ENCODE data around the gene SLC12A1. TPM values are rescaled to one million over a fixed set of nuclear protein-coding genes. Genes with fewer than 3 reads are reported as not detected.
"Not testable (repeated sequence)": the region's sequence is repeated elsewhere in the genome, so short reads cannot be mapped to it uniquely, and the experiment has no call there.

SLC12A1 gene
- total RNA-seq, 1 donor from 2014 or later, result not detected

DNA sequence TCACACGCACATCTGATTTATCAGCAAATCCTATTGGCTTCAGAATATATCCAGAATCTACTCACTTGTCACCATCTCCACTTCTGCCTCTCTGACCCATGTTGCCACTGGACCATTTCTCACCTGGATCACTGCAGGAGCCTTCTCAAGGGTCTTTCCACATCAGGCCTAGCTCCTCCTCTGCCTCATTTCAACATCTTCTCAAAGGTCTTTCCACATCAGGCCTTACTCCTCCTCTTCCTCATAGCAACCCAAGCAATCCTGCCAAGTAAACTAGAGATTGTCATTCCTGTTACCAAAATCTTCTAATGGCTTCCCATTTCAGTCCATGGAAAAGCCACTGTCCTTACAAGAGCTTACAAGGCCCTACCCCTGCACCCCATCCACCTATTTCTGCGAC is 107.1 kb downstream of the SLC12A1 start:
- no peak for ATAC-seq

DNA sequence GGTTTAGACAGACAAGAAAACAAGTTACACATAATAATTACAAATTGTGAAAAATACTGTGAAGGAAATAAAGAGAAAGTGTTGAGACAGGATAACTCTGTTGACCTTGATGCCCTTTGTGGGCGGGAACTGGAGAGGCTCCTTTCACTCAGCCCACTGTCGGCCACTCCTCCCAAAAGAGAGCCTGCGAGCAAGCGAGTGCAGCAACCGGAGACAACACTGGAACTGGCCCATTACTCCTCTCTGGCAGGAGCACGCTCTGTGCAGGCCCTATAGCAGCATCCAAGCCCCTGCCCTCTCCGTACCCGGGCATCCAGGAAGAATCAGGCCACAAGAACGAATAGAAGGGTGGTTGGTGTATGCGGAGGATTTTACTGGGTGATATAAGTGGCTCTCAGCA is 108.9 kb downstream of the SLC12A1 start:
- ATAC-seq, result no peak

DNA sequence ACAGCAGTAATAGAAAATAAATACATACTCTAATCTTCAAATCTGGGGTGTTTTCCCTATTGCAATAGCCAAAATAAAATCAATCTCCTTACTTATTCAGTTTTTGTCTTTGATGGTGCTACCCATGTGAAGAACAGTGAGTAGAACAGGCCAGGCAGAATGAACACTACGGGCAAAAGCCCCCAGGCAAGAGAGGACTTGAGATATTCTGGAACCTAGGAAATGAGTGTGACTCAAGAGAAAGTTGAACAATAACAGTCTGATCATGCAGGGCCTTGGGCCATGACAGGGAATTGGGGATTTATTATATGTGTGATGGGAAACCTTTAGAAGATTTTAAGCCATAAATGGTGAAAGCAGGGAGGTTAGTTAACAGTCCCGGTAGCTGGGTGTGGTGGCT is 111.1 kb downstream of the SLC12A1 start:
- ATAC-seq, result no peak

DNA sequence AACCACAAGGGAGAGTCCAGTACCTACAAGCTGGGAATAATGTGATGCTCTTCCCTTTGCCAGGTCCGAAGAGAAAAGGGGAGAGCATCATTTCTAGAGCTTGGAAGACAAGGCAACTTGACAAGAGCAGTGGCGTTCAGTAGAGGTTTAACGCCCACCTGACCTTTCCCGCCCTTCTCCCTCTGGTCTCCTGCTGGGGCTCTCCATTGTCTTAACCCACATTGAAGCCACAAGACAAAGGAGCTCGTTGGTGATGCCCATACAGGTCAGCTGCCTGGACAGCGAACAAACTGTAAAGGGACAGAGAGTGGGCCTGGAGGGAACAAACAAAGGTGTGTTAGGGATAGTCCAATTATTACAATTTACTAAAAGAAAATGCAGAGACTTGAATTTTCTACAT is 112.0 kb downstream of the SLC12A1 start:
- ATAC-seq, result no peak

DNA sequence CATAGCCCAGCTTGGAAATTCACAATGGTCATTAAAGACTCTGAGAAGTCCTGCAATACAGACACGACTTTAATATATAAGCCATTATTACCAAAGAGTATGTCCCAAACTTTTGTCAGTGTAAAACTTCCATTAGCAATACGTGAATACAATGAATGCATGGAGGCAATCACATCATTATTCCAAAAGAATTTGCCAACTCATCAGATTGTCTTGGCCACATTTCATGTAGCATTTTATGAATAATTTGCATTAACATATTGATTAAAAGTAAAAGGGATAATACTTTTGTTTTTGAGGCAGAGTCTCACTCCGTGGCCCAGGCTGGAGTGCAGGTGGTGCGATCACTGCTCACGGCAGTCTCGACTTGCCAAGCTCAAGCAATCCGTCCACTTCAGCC is 117.2 kb downstream of the SLC12A1 start:
- ATAC-seq, result no peak

DNA sequence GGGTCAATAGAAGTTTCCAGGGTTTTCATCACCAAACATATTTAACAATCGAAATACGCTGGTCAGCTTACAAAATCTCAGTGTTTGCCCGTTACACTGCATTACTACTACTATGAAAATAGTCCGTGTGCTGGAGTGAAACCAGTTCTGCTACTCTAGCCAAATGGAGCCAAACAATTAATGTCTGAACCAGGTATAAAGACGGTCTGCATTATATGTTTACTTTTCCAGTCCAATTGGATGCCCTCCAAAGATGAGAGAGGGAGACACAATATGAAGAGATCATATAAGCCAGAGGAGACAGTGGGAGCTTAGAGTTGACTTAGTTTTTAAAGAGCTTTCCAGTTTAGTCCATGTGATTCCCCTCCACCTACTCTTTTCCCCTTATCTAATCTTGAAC is 118.8 kb downstream of the SLC12A1 start:
- no peak for ATAC-seq

DNA sequence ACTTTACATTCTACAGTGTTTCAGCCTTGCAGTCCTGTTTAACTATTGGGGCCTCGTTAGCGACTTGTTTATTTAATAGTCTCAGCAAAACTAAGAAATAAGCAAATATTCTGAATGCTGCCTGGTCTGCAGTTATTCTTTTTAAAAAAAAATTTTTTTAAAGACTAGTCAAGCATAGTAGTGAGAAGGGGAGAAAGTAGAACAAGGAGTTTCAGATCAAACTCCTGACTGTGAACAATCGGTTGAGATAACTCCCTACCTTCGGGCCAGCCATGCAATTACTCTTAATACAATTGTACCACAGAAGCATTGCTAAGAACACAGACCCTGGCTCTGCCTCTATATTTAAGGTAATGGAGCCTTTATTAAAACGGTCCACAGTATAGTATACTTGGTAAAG is 119.3 kb downstream of the SLC12A1 start:
- ATAC-seq, result no peak

DNA sequence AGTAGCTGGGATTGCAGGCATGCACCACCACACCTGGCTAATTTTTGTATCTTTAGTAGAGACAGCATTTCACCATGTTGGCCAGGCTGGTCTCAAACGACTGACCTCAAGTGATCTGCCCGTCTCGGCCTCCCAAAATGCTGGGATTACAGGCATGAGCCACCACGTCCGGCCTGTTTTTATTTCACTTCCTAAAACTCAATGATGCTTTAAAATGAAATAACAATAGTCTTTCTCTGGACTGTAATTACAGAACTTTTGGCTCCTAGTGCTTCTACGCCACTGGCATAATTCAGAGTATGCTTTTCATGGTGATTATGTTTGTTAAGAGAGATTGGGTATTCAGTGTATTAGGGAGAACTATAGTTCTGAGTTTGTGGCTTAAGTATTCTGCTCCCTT is 120.1 kb downstream of the SLC12A1 start:
- ATAC-seq, result not testable (repeated sequence)

DNA sequence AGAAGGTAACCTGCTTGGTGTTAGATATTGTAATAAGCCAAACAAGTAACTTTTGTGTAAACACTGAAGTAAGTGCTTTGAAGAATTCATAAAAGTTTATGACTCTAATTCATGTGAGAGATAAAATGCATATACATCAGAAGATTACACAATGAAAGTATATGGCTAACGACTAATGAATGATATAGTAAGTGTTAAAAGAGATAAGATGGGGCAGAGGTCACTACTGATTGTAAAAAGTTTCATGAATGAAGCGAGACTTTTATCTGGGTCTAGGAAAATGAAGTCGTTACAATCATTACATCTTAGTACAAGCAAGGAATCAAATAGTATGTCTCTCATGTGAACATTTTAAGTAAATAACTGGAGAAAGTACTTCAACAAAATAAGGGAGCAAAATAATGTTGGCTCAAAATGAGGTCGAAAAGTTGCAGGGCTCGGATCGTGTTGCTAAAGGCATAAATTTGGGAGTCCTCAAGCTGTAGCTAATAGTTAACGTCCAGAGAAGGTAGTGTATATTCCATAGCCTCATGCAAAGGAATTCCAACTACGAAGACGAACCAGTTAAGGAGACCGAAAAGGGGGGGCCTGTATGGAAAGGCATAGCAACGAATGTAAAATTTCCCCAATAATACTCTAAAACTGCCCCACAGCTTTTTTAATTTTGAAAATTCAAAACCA is 124.1 kb downstream of the SLC12A1 start:
- ATAC-seq, result no peak

DNA sequence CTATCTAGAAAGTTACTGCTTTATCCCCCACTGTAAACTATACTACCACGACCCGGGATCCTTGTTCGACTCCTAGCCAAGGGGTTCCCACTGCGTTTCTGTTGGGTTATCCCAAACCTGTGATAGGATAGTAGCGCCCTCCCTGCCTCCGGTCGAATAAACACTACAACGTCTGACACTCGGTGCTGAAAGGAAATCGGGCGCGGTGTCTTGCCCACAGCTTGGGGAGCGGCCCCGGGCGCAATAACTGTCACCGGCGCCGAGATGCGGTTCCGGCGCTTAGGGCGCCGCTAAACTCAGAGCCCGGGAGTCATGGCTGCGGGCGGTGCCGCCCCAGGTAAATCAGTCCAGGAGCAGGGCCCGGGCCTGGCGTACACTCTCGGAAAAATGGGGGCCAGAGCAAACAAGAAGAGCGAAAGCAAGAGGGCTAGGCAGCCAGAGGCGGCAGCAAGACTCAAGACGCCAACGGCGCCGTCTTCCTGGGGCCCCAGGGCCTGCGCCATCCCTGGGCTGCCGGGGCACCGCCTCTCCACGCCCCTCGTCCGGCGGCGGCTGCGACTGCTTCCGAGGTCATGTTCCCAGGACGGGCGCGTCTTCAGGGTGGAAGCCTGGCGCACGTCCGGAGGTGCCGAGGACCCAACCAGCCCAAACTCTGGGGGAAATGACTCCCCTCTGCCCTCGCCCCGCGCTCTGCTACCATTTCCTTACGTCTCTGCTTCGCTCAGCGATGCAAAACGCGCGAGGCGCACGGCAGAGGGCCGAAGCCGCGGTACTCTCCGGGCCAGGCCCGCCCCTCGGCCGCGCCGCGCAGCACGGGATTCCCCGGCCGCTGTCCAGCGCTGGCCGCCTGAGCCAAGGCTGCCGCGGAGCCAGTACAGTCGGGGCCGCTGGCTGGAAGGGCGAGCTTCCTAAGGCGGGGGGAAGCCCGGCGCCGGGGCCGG is 125.0 kb downstream of the SLC12A1 start, which contains the start of gene DUT:
Gene DUT (plus strand): TSS at position 575 of the 941 bp plus-strand sequence. CDS start 87 bp downstream, at position 662.
- peak; percentile 90 for ATAC-seq

DNA sequence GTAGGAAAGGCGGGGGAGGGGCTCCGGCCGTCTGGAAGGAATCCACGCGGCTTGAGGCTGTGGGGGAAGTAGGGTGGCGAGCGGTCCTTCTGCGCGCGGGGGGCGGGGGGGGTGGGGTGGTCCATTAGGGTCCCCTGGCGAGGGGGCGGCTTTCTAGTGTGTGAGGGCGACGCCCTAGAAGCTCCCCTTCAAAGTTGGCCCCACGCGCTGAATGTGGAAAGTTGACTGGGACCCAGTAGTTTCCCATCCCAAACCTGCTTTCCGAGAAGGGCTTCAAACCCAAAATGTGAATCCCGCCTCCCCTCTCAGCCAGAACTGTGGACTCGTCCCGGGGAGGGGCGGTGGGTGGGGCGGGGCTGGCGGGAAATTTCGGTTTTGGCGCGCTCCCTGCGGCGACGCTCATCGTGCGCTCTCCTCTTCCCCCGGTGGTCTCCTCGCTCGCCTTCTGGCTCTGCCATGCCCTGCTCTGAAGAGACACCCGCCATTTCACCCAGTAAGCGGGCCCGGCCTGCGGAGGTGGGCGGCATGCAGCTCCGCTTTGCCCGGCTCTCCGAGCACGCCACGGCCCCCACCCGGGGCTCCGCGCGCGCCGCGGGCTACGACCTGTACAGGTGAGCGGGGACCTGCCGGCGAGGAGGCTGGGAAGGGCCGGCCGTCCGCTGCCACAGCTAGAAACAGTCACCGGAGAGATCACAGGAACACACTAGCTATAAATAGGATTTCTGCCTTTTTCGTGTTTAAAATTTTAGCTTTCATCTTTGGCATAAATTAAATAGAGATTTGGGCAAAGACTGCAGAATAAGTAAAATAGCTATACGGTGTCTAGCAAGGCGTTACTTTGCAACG is 125.9 kb downstream of the SLC12A1 start:
- peak; percentile 81 for ATAC-seq

DNA sequence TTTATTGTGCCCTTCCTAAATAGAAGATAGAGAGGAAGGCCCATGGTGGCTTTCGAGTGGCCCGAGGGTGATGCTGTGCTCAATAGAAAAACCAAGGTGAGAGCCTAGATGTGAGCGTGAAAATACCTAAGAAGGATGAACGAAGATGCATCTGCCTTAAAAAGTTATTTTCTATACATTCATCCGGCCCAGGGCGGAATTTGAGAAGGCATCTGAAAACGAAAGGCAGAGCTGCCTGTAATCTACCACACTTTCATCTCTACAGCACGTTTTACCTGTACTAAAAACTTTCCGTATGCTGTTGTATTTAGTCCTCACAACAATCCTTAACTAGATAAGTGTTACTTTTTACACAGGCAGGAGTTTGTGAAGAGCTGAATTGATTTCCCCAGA is 126.5 kb downstream of the SLC12A1 start:
- no peak for ATAC-seq

DNA sequence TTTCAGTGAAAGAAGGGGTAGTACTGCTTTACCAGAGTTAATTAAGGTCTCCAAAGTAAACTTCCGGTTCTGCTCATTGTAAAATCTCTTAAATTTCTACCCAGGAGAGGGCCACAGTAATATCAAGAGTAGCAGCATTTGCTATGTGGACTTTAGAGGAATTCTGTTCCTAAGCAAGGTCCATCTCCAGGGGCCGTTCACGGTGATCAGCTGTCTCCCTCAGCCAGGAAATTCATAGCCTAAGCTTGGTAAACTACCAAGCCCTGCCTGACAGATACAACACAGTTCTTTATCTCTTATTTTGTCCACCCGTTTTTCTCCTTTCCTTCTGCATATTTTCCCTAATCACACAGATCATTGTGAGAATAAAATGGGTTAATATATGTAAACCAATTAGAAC is 127.4 kb downstream of the SLC12A1 start:
- no peak for ATAC-seq

DNA sequence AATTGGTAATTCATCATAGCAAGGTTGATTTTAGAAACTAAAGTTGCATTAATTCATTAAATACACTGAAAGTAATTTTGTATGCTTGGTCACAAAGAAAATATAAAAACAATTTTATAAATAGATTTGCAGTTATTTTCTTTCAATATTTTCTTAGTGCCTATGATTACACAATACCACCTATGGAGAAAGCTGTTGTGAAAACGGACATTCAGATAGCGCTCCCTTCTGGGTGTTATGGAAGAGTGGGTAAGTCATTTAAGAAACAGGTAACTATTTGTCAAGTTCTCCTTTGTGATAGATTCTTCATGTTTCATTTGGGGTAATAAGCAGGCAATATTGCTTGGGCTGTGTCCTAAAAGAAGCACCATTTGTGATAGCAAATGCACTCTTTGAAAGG is 128.2 kb downstream of the SLC12A1 start:
- ATAC-seq, result no peak

DNA sequence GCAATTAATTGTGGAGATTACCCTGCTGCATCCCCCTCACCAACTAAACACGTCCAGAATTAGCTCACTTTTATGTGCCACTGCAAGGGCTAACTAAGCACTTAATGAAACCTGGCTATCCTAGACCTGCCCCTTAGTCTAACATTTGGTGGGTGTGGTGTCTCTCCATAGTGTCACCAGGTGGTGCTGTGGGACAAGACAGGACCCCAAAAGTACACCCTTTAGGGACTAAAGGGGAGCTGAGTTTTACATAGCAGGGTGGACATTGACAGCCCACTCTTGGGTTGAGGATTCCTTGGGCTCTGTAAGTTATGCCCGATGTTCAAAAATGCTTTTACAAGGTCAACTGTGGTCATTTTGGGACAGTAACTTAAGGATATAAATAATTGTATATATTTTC is 130.8 kb downstream of the SLC12A1 start:
- ATAC-seq, result no peak

DNA sequence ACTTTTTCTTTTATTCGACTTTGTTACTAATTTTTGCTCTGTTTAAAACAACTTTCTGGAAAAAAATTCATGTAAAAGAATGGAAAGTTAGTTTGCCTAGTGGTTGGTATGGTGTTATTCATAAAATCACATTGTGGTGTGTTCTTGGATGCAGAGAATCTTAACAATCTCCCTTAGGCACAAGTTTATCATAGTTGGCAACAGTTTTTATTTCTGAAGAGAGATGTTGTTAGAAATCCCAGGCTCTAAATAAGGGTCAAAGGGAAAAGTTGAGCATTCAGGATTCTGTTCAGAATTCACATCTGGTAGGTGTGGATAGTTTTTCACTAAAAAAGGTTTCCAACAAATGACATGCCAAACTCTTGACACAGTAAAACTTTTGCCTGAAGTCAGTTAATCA is 131.5 kb downstream of the SLC12A1 start:
- no peak for ATAC-seq

DNA sequence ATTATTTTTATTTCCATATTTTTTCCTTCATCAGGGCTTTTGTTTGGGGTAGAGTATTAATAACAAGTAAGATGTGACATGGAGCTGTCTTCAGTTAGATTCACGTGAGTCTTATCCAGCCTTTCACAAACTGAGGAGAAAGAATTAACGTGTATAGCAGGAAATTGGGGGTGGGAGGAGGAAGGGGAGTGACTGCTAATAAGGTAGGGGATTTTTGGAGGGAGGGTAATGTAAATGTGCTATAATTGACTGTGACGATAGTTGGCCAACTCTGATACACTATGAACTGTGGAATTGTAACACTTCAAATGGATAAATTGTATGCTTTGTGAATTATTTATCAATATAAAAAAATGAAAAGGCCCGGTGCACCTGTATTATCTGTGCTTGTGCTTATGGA is 134.0 kb downstream of the SLC12A1 start:
- ATAC-seq, result no peak

DNA sequence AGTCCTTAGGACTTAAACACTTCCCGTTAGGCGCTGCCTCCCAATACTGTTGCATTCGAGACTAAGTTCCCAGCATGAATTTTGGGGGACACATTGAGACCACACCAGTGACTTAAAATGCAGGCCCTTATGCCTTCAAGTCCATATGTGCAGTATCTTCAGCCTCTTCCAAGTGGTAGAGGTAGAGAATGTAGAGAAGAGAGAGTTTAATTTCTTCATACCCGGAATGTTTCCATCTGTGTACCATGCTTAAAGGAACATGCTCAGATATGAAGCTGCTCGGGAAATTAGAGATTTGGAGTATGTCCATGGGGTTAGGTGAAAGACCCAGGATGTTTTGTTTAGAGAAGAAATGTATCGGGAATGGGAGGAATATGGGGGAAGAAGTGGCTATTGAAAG is 137.8 kb downstream of the SLC12A1 start:
- ATAC-seq, result no peak

DNA sequence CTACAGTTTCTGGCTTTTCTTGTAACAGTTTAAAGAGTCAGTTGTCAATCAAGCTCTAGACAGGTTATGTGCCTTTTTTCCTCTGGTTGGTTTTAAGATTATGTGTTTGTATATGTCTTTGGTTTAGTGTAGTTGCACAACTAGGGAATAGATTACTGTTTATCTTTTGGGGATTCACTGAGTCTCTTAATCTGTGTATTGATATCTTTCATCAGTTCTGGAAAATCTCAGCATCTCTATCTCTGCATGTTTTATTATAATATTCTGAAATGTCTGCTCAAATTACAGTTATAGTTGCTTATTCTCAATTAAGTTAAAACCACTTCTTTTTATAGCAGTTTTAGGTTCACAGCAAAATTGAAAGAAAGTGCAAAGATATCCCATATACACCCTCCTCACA is 139.4 kb downstream of the SLC12A1 start:
- ATAC-seq, result no peak

DNA sequence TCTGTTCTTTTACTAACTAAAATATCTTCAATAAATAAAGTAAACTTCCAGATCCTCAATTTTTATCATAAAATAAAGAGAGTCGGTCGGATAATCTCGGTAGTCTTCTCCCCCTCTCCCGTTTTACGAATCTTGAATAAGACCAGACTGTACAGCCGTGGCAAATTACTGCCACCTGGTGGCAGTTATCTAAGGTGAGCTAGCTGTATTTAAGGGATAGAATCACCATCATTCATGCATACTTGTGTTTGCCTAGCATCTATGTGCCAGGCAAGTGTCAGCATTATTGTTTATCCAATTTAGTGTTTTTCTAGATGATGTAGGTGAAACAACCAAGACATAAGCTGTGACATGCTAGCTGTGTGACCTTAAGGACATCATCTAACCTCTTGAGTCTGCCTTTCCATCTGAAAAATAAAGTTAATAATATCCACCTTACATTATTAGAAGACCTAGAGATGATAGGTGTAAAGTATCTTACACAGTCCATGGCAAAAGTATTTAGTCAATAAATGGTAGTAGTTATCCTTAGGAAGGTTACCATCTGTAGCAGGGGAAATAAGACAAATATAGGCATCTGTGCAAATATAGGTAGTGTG is 146.5 kb downstream of the SLC12A1 start:
- peak; percentile 71 for ATAC-seq

Measured in esophagus mucosa (tissue), 1 donor.